Tibial nerve (tissue), 4 donors: ENCODE data around the gene WFDC10B. TPM values are rescaled to one million over a fixed set of nuclear protein-coding genes. Genes with fewer than 3 reads are reported as not detected.
"Not testable (repeated sequence)": the region's sequence is repeated elsewhere in the genome, so short reads cannot be mapped to it uniquely, and the experiment has no call there.

Experiments used
- DNase-seq, 2 donors: peaks; one replicate each; pipeline ENCODE4 v3.0.0-alpha.2; 2019; ENCODE audit warnings: low spot score in 2 of 2
- H3K27ac ChIP-seq, 4 donors: fragments of 200-600 bp; sonication (generic) in 3 of 4; one replicate each; pipeline ENCODE4 v1.5.1; 2017 to 2019; ENCODE audit warnings: mild to moderate bottlenecking in 1 of 4
- H3K27me3 ChIP-seq, 2 donors: fragments of 200-600 bp; sonication (generic) in 1 of 2; one replicate each; pipeline versions ENCODE4 v1.5.1 to v1.6.0; 2017 to 2019
- H3K36me3 ChIP-seq, 3 donors: fragments of 200-600 bp; sonication (generic); one replicate each; pipeline ENCODE4 v1.5.1; 2018 to 2019
- H3K4me1 ChIP-seq, 4 donors: fragments of 200-600 bp; sonication (generic) in 3 of 4; one replicate each; pipeline ENCODE4 v1.5.1; 2017 to 2019
- H3K4me3 ChIP-seq, 4 donors: fragments of 200-600 bp; sonication (generic) in 3 of 4; one replicate each; pipeline ENCODE4 v1.5.1; 2017 to 2019; ENCODE audit warnings: mild to moderate bottlenecking in 1 of 4, moderate library complexity in 1 of 4
- H3K9me3 ChIP-seq, 4 donors: fragments of 200-600 bp; sonication (generic) in 3 of 4; one replicate each; pipeline ENCODE4 v1.5.1; 2017 to 2019
- CTCF ChIP-seq, 5 experiments: fragments of 200-600 bp in 3 of 5; fragments of 450-650 bp in 2 of 5; sonication (generic) in 3 of 5; IDR thresholded peaks; one replicate each; pipeline ENCODE4 v1.5.1; 2016 to 2019; ENCODE audit warnings: antibody characterized with exemption in 5 of 5, mild to moderate bottlenecking in 3 of 5, moderate library complexity in 2 of 5
- EP300 ChIP-seq, 2 donors: sonication (generic); formaldehyde crosslinking; IDR thresholded peaks; one replicate each; pipeline ENCODE4 v1.6.1; 2017; ENCODE audit warnings: antibody characterized with exemption in 2 of 2, mild to moderate bottlenecking in 1 of 2
- POLR2A ChIP-seq, 2 donors: fragments of 450-650 bp; IDR thresholded peaks; one replicate each; pipeline ENCODE4 v1.6.1; 2017; ENCODE audit warnings: antibody characterized with exemption in 2 of 2, mild to moderate bottlenecking in 2 of 2, moderate library complexity in 2 of 2
- WGBS, 2 donors: methylation state at CpG; one replicate each; pipeline ENCODE4 v1.1.5; 2018; 5-methylcytosine and 5-hydroxymethylcytosine counted together
- total RNA-seq, 4 donors: library from RNA; depleted of rRNA; stranded (reverse); fragments of >200 nt; gene quantifications; one replicate each; pipeline ENCODE4 v1.1.0, GENCODE V29; 2016

The WFDC10B gene
- total RNA-seq, 4 donors from 2014 or later, result 0.84 TPM; not detected in 3

DNA sequence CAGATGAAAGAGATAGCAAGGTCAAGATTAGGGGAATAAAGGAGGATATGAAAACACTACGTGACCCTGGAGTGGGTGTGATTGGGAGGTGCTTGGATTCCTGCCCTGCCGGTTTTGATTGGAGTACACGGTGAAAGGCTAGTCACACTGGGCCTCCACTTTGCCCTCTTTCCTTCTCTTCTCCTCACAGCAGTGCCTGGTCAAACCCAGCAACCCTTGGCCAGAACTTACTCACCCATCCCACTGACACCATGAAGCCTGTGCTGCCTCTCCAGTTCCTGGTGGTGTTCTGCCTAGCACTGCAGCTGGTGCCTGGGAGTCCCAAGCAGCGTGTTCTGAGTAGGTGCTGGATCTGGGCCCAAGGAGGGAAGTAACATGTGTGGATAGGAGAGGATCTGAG, 2.9 kb downstream of the WFDC10B start, which contains the start of gene WFDC13:
TSS of gene WFDC13 (plus strand) at position 166 of the 400 bp plus-strand sequence. CDS start at position 252, 86 bp downstream.
- 63 to 67% methylated on average over 4 of the region's 4 CpGs for WGBS, 2 donors
- no peaks in the 10 kb centered on the region for H3K4me1 ChIP-seq
- no peak within 1 kb of the TSS for H3K4me3 ChIP-seq
- no peaks in the 10 kb centered on the region for H3K9me3 ChIP-seq
- TF ChIP-seq POLR2A (IDR thresholded peaks at IDR 0.05), result no peak
- no peak for TF ChIP-seq CTCF (IDR thresholded peaks at IDR 0.05)
- no peak for TF ChIP-seq EP300 (IDR thresholded peaks at IDR 0.05)
- no peaks in the 10 kb centered on the region for H3K36me3 ChIP-seq
- DNase-seq, result no peak
- H3K27me3 ChIP-seq, result no peaks in the 10 kb centered on the region
- H3K27ac ChIP-seq, result no peak within 1 kb of the TSS

GRCh38 chr20:45701104-45701503, 3.7 kb downstream of the WFDC10B start:
- Histone ChIP-seq H3K27me3 (no peaks in the 10 kb centered on the region), H3K4me3 (no peak overlapping the region), H3K9me3 (no peaks in the 10 kb centered on the region), H3K4me1 (no peaks in the 10 kb centered on the region), H3K36me3 (no peaks in the 10 kb centered on the region), H3K27ac (no peak overlapping the region)
- whole genome bisulfite sequencing, 2 donors, result 82 to 85% methylated on average over 4 of the region's 4 CpGs
- DNase-seq, result no peak
- no peak for TF ChIP-seq POLR2A (IDR thresholded peaks at IDR 0.05)
- TF ChIP-seq CTCF (IDR thresholded peaks at IDR 0.05), result no peak
- no peak for TF ChIP-seq EP300 (IDR thresholded peaks at IDR 0.05)

DNA sequence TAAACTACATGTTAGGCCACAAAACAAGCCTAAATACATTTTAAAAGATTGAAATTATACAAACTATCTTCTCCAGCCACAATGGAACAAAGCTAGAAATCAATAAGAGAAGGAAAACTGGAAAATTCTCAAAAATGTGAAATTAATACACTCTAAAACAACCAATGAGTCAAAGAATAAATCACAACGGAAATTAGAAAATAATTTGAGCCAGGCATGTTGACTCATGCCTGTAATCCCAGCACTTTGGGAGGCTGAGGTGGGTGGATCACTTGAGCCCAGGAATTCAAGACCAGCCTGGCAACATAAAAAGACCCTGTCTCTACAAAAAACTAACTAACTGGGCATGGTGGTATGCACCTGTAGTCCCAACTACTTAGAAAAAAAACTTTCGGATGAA, 9.3 kb downstream of the WFDC10B start:
- WGBS, 2 donors, result 85 to 92% methylated on average over 2 of the region's 2 CpGs
- Histone ChIP-seq H3K27me3 (no peaks in the 10 kb centered on the region), H3K27ac (no peak overlapping the region), H3K4me1 (no peaks in the 10 kb centered on the region), H3K4me3 (no peak overlapping the region), H3K36me3 (no peaks in the 10 kb centered on the region), H3K9me3 (peaks cover 0 to 9% (median 0%) of the 10 kb centered on the region in 4 donors)
- DNase-seq, result no peak
- TF ChIP-seq EP300 (IDR thresholded peaks at IDR 0.05) (no peak), POLR2A (IDR thresholded peaks at IDR 0.05) (no peak), CTCF (IDR thresholded peaks at IDR 0.05) (no peak)

- H3K4me1 ChIP-seq, DNase-seq, H3K27ac ChIP-seq, H3K9me3 ChIP-seq, H3K36me3 ChIP-seq, H3K4me3 ChIP-seq, H3K27me3 ChIP-seq: not testable (repeated sequence)
- 81 to 93% methylated on average over 6 to 12 of the region's 12 CpGs for WGBS, 2 donors
Measured at GRCh38 chr20:45693346-45693745, 11.5 kb downstream of the WFDC10B start.

GRCh38 chr20:45685896-45686295, 18.9 kb downstream of the WFDC10B start:
- Histone ChIP-seq H3K4me1 (no peaks in the 10 kb centered on the region), H3K4me3 (no peak overlapping the region), H3K9me3 (peaks cover 0 to 11% (median 0%) of the 10 kb centered on the region in 4 donors), H3K27me3 (no peaks in the 10 kb centered on the region), H3K27ac (no peak overlapping the region), H3K36me3 (no peaks in the 10 kb centered on the region)
- 65 to 68% methylated on average over 3 of the region's 3 CpGs for WGBS, 2 donors
- no peak for DNase-seq
- TF ChIP-seq CTCF (IDR thresholded peaks at IDR 0.05) (no peak), POLR2A (IDR thresholded peaks at IDR 0.05) (no peak), EP300 (IDR thresholded peaks at IDR 0.05) (no peak)

DNA sequence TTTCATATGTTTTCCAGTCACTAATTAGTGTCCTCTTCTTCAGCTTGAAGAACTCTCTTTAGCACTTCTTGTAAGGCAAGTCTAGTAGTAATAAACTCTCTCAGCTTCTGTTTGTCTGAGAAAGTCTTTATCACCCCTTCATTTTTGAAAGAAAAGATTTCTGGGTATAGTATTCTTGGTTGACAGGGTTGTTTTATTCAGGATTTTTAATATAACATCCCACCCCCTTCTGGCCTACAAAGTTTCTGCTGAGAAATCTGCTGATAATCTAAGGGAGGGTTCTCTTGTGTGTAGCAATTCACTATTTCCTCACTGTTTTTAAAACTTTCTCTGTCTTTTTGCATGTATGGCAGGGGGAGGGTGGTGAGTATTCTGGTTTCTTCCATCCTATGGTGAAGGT, 25.2 kb downstream of the WFDC10B start:
- no peak for DNase-seq
- Histone ChIP-seq H3K4me3 (no peak overlapping the region), H3K36me3 (no peaks in the 10 kb centered on the region), H3K27ac (no peak overlapping the region), H3K9me3 (peaks cover 0 to 49% (median 7%) of the 10 kb centered on the region in 4 donors), H3K27me3 (no peaks in the 10 kb centered on the region), H3K4me1 (no peaks in the 10 kb centered on the region)
- no peak for TF ChIP-seq EP300 (IDR thresholded peaks at IDR 0.05)
- no peak for TF ChIP-seq POLR2A (IDR thresholded peaks at IDR 0.05)
- no peak for TF ChIP-seq CTCF (IDR thresholded peaks at IDR 0.05)
